GM21529 (cell line): ENCODE results near the gene TRIM5.

Source experiments
- ATAC-seq: cut with Tn5 transposase; IDR thresholded peaks from one replicate; pipeline ENCODE4 v1.9.1; 2021; ENCODE audit not compliant: unreplicated experiment

The TRIM5 gene

DNA sequence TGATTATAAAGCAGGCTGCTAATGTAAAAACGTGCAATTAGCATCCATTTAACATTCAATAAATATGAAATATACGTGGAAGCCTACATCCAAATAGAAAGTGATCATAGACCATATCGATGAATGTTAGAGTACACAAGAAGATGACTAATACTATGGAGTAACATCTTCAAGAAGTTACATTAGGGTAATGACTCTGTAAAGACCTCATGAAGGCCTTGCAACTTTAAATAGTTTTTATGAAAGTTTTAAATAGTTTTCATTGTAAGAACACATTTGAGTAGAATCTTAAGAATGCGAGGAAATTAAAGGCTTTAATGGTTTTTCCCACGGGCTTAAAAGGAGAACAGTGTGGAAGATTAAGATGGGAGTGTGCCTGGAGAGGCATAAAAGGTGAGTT is 58.7 kb downstream of the TRIM5 start:
- no peak for ATAC-seq

GRCh38 chr11:5625281-5625680 is 59.6 kb downstream of the TRIM5 start:
- ATAC-seq, result no peak

DNA sequence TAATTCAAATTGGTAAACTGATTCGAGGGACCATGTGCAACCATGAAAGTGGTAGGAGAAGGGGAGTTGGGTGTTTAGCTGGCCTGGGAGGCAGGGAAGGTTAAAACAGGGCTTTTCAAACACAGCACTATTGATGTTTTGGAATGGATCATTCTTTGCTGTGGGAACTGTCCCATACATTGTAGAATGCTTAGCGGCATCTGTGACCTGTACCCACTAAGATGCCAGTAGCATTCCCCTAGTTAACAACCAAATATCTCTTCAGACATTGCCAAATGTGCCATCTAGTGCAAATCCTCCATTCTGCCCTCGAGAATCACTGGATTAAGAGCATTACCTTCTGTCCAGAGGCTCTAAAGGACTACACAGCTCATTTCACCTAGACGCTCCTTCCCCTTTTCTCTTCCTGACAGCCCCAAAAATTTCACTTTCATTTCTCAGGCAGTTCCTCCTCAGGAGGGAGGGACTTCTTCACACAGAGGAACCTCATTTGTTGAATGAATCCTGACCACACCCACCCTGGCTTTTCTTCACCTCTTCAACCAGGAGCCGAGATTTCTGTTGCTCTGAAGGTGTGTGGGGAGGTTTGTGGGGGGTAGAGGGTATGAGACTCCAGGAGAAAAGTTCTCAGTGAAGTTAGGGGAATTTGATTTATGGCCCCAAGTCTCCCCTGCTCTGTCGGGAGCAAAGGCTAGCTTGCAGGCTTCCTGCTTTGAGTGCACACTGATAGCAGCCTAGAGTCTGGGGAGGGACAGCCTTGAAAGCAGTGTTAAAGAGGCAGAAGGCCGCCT is 60.2 kb downstream of the TRIM5 start, which contains the start of gene TRIM34:
TRIM34 (plus strand) TSS at position 513 of the 791 bp plus-strand sequence. CDS start 7,331 bp downstream, outside the sequence.
- peak; percentile 97 for ATAC-seq

DNA sequence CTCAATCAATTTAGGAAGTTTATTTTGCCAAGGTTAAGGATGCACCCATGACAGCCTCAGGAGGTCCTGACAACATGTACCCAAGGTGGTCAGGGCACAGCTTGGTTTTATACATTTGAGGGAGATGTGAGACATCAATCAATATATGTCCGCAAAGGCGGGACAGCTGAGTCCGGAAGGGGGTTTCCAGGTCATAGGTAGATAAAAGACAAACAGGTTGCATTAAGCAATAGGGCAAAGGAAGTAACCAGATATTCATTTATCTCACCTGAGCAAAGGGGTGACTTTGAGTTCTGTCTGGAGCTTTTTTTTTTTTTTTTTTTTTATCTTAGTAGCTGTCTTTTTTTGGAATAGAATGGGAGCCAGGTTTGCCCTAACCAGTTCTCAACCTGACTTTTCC is 62.1 kb downstream of the TRIM5 start:
- no peak for ATAC-seq

GRCh38 chr11:5621580-5621979 is 63.3 kb downstream of the TRIM5 start:
- no peak for ATAC-seq

GRCh38 chr11:5620651-5621521 is 64.0 kb downstream of the TRIM5 start:
- no peak for ATAC-seq

DNA sequence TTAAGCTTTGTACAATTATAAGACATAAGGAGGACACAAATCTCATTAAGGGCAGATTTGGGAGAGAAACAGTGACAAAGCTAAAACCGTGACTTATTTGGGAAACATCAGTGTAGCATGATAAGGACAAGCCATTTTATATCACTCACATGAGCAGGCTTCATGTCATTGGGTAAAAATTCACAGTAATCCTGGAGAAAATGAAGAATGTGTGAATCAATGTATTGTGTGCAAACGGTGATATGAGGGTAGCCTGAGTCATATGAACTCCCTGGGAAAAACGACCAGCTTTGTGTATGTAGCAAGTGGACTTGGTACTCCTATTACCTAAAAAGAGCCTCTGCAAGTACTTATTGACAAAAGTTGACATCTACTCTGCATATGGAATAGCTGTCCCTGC is 66.1 kb downstream of the TRIM5 start:
- no peak for ATAC-seq
